ENCODE measurements around the gene ZNRF1. TPM values are rescaled to one million over a fixed set of nuclear protein-coding genes. Genes with fewer than 3 reads are reported as not detected.

Gene ZNRF1
- total RNA-seq, 4 donors from 2014 or later: 13.0 to 16.7 (median 15.8) TPM

DNA sequence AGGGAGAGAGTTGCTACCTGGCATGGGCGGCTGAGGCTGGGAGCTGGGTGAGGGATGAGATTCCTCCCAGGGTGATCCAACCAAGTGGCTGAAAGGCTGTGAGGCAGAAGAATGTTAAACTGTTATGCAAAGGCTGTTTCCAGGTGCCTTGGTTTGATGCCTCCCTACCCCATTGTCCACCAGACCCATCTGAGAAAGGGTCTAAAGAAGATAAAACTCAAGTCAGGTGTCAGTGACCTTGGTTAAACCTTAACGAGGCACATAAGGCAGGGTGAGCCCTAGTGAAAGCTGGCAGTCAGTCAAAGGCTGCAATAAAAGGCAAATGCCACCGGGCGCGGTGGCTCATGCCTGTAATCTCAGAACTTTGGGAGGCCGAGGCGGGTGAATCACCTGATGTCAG, 94.0 kb downstream of the ZNRF1 start:
- whole genome bisulfite sequencing: 53% methylated on average over 7 of the region's 7 CpGs
- Histone ChIP-seq H3K27me3 (no peaks in the 10 kb centered on the region), H3K9me3 (no peaks in the 10 kb centered on the region), H3K36me3 (peaks cover 3% of the 10 kb centered on the region), H3K4me1 (peaks cover 47% of the 10 kb centered on the region), H3K4me3 (no peak overlapping the region), H3K27ac (no peak overlapping the region)
- DNase-seq (ENCODE audit: low spot score in 2 of 2): no peak
- no peak for TF ChIP-seq POLR2AphosphoS5 (IDR thresholded peaks at IDR 0.05)
- TF ChIP-seq POLR2A (IDR thresholded peaks at IDR 0.05): no peak
- TF ChIP-seq, protein P1, sequence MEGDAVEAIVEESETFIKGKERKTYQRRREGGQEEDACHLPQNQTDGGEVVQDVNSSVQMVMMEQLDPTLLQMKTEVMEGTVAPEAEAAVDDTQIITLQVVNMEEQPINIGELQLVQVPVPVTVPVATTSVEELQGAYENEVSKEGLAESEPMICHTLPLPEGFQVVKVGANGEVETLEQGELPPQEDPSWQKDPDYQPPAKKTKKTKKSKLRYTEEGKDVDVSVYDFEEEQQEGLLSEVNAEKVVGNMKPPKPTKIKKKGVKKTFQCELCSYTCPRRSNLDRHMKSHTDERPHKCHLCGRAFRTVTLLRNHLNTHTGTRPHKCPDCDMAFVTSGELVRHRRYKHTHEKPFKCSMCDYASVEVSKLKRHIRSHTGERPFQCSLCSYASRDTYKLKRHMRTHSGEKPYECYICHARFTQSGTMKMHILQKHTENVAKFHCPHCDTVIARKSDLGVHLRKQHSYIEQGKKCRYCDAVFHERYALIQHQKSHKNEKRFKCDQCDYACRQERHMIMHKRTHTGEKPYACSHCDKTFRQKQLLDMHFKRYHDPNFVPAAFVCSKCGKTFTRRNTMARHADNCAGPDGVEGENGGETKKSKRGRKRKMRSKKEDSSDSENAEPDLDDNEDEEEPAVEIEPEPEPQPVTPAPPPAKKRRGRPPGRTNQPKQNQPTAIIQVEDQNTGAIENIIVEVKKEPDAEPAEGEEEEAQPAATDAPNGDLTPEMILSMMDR (IDR thresholded peaks at IDR 0.05): no peak
- no peak for TF ChIP-seq EP300 (IDR thresholded peaks at IDR 0.05)

DNA sequence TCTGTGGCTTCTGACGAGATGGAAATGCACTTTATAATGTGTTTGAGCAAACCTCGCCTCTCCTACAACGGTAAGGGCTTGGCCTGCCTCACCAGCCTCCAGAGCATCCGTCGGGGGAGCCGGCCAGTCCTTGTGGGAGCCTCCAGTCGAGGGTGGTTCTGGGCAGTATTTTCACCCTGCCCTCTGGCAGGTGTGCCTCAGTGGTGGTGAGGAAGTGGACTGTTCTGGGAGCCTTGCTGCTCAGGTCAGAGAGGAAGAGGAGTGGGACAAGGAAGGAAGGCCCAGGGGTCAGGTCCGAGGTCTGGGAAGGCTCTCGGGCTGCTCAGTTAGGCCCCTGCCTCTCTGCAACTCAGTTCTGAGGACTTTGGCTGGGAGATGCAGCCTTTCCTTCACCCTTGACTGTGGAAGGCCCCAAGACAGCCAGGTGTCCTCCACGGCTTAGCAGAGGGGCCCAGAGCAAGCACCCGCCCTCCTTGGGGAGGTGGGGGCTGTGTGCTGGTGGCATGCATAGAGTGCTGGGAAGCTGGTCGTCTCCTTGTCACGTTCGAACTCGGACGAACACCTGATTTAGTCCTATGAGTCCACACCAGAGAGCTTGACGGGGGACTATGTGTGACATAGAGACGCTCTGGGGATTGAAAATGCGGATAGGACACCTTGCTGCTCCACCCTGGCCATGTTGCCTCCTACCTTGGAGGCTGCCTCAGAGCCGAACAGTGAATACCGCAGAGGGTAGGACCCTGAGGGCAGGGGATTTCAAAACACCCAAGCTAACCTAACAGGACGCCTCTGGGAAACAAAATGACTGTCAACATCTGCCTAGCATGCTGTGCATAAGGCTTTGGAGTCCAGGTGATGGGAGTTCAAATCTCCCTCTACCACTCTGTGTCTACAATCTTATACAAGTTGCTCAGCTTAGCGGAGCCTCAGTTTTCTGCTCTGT, 95.0 kb downstream of the ZNRF1 start:
- Histone ChIP-seq H3K27ac (no peak overlapping the region), H3K4me3 (no peak overlapping the region), H3K27me3 (no peaks in the 10 kb centered on the region), H3K4me1 (peaks cover 48% of the 10 kb centered on the region), H3K36me3 (peaks cover 3% of the 10 kb centered on the region), H3K9me3 (no peaks in the 10 kb centered on the region)
- DNase-seq (ENCODE audit: low spot score in 2 of 2): no peak
- 94% methylated on average over 20 of the region's 23 CpGs for WGBS
- TF ChIP-seq POLR2A (IDR thresholded peaks at IDR 0.05) (no peak), POLR2AphosphoS5 (IDR thresholded peaks at IDR 0.05) (no peak), EP300 (IDR thresholded peaks at IDR 0.05) (no peak)
- TF ChIP-seq, protein P1 (IDR thresholded peaks at IDR 0.05): no peak

DNA sequence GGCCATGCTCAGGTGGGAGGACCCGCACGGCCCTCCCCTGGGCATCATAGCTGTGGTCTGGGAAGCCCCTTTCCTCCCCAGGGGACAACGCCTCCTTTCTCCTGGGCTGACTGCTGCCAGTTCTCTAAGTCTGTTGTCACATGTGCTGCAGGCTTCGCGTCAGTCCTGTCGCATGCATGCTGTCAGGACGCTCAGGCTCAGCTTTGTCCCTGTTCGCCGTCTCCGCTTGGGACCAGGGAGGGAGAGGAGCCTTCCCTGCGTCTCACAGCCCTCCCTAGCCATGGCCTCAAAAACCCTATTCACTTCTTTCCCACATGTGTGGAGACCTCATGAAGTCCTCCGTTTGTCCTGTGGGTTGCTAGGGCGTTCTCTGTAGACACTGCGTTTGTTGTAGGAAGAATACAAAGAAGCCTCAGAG, 96.4 kb downstream of the ZNRF1 start:
- TF ChIP-seq EP300 (IDR thresholded peaks at IDR 0.05): no peak
- TF ChIP-seq, protein P1 (IDR thresholded peaks at IDR 0.05): no peak
- no peak for TF ChIP-seq POLR2A (IDR thresholded peaks at IDR 0.05)
- TF ChIP-seq POLR2AphosphoS5 (IDR thresholded peaks at IDR 0.05): no peak
- peak overlapping the region; percentile 35 for H3K27ac ChIP-seq
- 89% methylated on average over 11 of the region's 14 CpGs for WGBS
- peaks cover 61% of the 10 kb centered on the region for H3K4me1 ChIP-seq
- H3K9me3 ChIP-seq: no peaks in the 10 kb centered on the region
- no peak for DNase-seq (ENCODE audit: low spot score in 2 of 2)
- no peak overlapping the region for H3K4me3 ChIP-seq
- no peaks in the 10 kb centered on the region for H3K27me3 ChIP-seq
- peaks cover 3% of the 10 kb centered on the region for H3K36me3 ChIP-seq

DNA sequence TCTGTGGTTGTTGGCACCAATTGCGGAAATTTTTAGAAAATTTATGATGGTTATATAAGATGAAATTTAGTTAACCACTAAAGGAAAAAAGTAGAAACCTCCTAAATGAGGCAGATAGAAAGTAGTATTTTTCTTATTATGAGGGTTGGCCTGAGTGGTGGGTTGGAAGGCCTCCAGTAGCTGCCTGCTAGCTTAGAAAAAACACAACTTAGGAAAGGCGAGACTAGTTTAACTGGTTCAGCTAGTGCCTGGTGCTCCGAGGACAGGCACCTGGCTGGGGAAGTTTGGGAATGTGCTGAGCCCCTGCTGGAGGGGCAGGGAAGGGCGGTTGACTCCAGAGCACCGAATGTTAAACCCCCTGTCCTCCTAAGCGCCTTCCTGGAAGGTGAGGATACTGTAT, 97.8 kb downstream of the ZNRF1 start:
- Histone ChIP-seq H3K4me3 (no peak overlapping the region), H3K36me3 (peaks cover 3% of the 10 kb centered on the region), H3K9me3 (no peaks in the 10 kb centered on the region), H3K27me3 (no peaks in the 10 kb centered on the region), H3K4me1 (peaks cover 66% of the 10 kb centered on the region), H3K27ac (peak overlapping the region; percentile 35)
- DNase-seq (ENCODE audit: low spot score in 2 of 2): no peak
- TF ChIP-seq, protein P1 (IDR thresholded peaks at IDR 0.05): peak; percentile 32 to 61
- TF ChIP-seq EP300 (IDR thresholded peaks at IDR 0.05) (no peak), POLR2A (IDR thresholded peaks at IDR 0.05) (no peak)
- WGBS: 60% methylated on average over 6 of the region's 6 CpGs

DNA sequence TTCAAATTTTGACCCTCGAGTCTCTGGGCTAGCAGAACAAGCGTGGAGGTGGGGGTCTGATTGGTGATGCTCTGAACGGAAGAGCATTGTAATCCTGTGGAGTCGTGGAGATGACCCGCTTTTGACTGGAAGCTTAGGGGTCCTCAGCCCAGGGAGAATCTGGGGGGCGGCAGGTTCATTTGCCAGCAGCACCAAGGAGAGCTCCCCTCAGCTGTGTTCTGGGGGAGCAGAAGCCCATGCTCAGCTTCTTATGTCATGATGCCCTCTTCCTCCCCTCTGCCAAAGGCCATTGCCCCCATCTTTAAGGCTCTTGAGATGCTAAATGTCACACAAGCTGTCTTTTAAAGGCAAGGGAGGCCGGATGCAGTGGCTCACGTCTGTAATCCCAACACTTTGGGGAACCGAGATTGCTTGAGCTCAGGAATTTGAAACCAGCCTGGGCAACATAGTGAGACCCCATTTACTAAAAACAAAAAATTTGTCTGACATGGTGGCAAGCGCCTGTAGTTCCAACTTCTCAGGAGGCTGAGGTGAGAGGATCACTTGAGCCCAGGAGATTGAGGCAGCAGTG, 98.5 kb downstream of the ZNRF1 start:
- DNase-seq (ENCODE audit: low spot score in 2 of 2): no peak
- WGBS: 94% methylated on average over 9 of the region's 10 CpGs
- Histone ChIP-seq H3K27me3 (no peaks in the 10 kb centered on the region), H3K4me3 (no peak overlapping the region), H3K36me3 (peaks cover 3% of the 10 kb centered on the region), H3K9me3 (no peaks in the 10 kb centered on the region), H3K27ac (peak overlapping the region; percentile 77), H3K4me1 (peaks cover 66% of the 10 kb centered on the region)
- TF ChIP-seq POLR2AphosphoS5 (IDR thresholded peaks at IDR 0.05) (no peak), EP300 (IDR thresholded peaks at IDR 0.05) (no peak)
- TF ChIP-seq, protein P1 (IDR thresholded peaks at IDR 0.05): no peak

All from suprapubic skin (tissue), 4 donors.